ENCODE results near the gene SLAIN2. TPM values are rescaled to one million over a fixed set of nuclear protein-coding genes. Genes with fewer than 3 reads are reported as not detected.

SLAIN2 gene
- total and polyA plus RNA-seq, 3 donors from 2014 or later, result 57.3 to 255 (median 75.8) TPM

DNA sequence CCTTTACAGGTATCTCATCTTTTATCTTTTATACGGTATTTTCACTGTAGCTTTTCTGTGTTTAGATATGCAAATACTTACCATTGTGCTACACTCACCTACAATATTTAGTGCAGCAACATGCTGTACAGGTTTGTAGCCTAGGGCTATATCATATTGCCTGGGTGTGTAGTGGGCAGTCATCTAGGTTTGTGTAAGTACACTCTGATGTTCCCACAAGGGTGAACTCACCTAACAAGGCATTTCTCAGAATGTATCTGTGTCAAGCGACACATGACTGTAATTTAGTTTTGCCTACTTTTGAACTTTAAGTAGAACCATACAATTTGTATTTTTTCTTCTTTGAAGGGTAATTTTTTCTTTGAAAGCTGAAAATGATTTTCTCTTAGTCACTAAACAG is 87.6 kb downstream of the SLAIN2 start:
- no peak for TF ChIP-seq POLR2A (IDR thresholded peaks at IDR 0.05)
- TF ChIP-seq, protein P1, sequence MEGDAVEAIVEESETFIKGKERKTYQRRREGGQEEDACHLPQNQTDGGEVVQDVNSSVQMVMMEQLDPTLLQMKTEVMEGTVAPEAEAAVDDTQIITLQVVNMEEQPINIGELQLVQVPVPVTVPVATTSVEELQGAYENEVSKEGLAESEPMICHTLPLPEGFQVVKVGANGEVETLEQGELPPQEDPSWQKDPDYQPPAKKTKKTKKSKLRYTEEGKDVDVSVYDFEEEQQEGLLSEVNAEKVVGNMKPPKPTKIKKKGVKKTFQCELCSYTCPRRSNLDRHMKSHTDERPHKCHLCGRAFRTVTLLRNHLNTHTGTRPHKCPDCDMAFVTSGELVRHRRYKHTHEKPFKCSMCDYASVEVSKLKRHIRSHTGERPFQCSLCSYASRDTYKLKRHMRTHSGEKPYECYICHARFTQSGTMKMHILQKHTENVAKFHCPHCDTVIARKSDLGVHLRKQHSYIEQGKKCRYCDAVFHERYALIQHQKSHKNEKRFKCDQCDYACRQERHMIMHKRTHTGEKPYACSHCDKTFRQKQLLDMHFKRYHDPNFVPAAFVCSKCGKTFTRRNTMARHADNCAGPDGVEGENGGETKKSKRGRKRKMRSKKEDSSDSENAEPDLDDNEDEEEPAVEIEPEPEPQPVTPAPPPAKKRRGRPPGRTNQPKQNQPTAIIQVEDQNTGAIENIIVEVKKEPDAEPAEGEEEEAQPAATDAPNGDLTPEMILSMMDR (IDR thresholded peaks at IDR 0.05), result no peak
- Histone ChIP-seq H3K27me3 (no peaks in the 10 kb centered on the region), H3K9me3 (no peaks in the 10 kb centered on the region), H3K4me3 (no peak overlapping the region), H3K4me1 (no peaks in the 10 kb centered on the region), H3K36me3 (ENCODE audit: low read depth, missing control alignments) (no peaks in the 10 kb centered on the region), H3K27ac (no peak overlapping the region)
- 90 to 94% methylated on average over 2 of the region's 2 CpGs for WGBS, 2 donors
- DNase-seq, result no peak
- intact Hi-C loops (cut with DNase I; ENCODE audit: low total_unique reads), result no loop called here

DNA sequence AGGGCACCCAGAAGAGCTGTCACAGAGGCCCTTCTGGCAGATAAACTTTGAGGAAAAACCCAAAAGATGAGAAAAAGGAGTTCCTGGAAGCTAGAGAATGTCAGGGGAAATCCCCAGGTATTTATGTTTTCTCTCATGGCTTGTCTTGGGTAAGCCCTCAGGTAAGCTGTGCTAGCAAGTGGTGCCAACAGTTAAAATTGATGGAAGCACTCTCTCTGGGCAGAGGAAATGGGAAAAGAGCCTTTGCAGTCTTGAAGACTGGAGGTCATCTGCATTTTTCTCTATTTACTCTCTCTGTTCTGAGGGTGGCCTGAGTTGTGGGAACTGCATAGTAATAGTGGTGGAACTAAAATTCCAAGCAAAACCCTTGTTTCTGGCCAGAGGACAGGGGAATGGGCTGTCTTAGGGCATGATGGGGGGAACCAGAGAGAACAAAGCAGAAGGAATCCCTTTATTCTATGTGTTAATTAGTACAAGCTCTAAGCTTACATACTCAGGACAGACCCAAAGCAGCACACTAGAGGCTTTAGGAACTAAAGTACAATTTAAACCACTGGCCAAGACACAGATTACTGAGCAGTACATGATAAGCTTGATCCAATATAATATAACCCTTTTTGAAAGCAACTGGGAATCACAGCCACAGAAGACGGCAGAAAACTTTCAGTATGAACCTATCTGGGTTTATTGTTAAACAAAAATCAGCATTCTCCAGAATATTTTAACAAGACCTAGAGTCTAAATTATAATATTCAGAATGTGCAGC is 88.6 kb downstream of the SLAIN2 start:
- Histone ChIP-seq H3K27me3 (no peaks in the 10 kb centered on the region), H3K9me3 (no peaks in the 10 kb centered on the region), H3K4me1 (no peaks in the 10 kb centered on the region), H3K4me3 (no peak overlapping the region), H3K27ac (no peak overlapping the region), H3K36me3 (ENCODE audit: low read depth, missing control alignments) (no peaks in the 10 kb centered on the region)
- intact Hi-C loops (cut with DNase I; ENCODE audit: low total_unique reads), result no loop called here
- 47 to 57% methylated on average over 1 of the region's 1 CpG for WGBS, 2 donors
- TF ChIP-seq, protein P1 (IDR thresholded peaks at IDR 0.05), result no peak
- TF ChIP-seq POLR2A (IDR thresholded peaks at IDR 0.05), result no peak
- no peak for DNase-seq

DNA sequence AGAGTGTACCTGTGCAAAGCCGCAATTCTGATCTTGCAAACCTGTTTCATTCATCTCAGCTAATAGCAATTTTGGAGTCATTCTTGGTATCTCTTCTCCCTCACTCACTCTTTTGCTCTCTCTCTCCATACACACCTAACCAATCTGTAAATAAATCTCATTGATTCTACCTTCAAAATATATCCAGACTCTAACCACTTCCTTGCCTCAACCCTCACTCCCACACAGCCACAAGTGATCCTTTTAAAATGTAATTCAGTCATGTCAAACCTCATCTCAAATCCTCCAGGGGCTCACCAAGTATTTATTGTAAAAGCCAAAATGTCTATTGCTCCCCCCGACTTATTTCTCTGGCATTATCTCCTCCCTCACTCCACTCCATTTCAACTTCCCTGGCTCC is 90.1 kb downstream of the SLAIN2 start:
- 60 to 76% methylated on average over 2 of the region's 2 CpGs for WGBS, 2 donors
- intact Hi-C loops (cut with DNase I; ENCODE audit: low total_unique reads), result no loop called here

DNA sequence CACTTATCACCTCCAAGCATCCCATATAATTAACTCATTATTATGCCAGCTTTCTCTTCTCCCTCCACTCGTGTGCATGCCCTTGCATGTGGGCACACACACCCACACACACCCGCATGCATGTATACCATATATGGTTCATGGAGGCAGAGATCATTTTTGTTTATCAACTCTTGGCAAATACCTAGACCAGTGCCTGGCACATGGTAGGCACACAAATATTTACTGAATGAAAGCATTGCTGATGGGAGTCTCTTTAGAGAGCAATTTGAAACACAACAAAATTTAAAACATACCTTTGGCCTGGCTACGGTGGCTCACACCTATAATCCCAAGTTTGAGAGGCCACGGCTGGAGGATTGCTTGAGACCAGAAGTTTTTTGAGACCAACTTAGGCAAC is 90.7 kb downstream of the SLAIN2 start:
- intact Hi-C loops (cut with DNase I; ENCODE audit: low total_unique reads), result no loop called here
- 83% methylated on average over 4 of the region's 4 CpGs for WGBS, 2 donors

More for the DNA sequence above, 90.1 kb downstream of the SLAIN2 start:
- Histone ChIP-seq H3K4me1 (no peaks in the 10 kb centered on the region), H3K9me3 (no peaks in the 10 kb centered on the region), H3K36me3 (ENCODE audit: low read depth, missing control alignments) (no peaks in the 10 kb centered on the region), H3K27ac (no peak overlapping the region), H3K27me3 (no peaks in the 10 kb centered on the region), H3K4me3 (no peak overlapping the region)
- no peak for DNase-seq
- TF ChIP-seq, protein P1 (IDR thresholded peaks at IDR 0.05), result no peak
- TF ChIP-seq POLR2A (IDR thresholded peaks at IDR 0.05), result no peak

More for the DNA sequence above, 90.7 kb downstream of the SLAIN2 start:
- H3K4me3 ChIP-seq, result no peak overlapping the region
- H3K27me3 ChIP-seq, result no peaks in the 10 kb centered on the region
- no peaks in the 10 kb centered on the region for H3K4me1 ChIP-seq
- H3K9me3 ChIP-seq, result no peaks in the 10 kb centered on the region
- no peak overlapping the region for H3K27ac ChIP-seq
- H3K36me3 ChIP-seq (ENCODE audit: low read depth, missing control alignments), result no peaks in the 10 kb centered on the region
- no peak for DNase-seq
- no peak for TF ChIP-seq POLR2A (IDR thresholded peaks at IDR 0.05)
- TF ChIP-seq, protein P1 (IDR thresholded peaks at IDR 0.05), result no peak
